NOMO-1 (cell line): ENCODE data around the gene CHPF.

Source experiments
- DNase-seq, 2 experiments: peaks; one replicate each; lab custom pipeline; 2025; ENCODE audit not compliant: unreplicated experiment in 2 of 2; lab: John Stamatoyannopoulos, UW

The CHPF gene

DNA sequence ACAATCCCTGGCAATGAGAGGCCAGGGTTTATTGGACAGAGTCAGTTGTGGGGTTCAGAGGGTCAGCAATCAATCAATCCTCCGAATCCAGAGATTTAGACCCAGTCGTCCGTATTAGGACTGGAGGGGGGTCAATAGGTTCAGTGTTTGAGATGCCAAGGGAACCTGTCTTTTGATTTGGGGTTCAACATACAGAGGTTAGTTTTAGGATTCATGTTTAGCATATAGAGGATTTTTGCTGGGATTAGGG lies 44.6 kb downstream of the CHPF start:
- peak in 1 of 2 experiments; percentile 34 for DNase-seq

DNA sequence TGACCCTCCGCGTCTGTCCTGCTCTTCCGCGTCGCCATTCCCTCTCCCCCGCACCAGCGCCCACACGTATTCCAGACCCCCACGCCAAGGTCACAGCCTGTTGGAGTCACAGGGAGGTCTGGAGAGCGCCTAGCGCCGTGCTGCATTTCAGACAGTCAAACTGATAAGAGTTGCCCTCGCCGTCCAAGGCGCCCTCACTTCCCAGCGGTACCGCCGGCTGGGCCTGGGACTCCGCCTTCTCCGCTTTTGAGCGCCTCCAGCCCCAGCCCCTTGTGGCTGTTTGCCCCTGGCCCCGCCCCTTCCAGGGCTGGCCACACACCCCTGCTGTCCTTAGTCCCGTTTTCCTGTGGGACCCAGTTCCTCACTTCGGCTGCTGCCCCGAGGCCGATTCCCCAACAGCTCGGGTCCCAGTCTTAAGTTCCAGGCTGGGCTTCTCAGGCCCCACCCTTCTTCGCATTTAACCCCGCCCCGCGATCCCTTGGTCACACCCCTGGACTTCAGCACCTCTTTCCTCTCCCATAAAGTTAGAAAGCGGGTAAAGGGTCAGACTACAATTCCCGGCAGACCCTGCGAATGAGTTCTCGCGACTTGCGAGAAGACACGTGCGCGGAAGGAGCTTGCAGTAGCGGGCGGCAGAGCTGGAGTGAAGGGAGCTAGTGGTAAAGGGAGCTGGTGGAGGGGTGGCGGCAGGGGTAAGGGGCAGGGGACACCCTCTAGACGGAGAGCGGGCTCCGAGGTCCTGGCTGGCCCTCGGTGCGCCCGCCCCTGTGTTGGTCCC lies 45.1 kb downstream of the CHPF start, which contains the start of gene GMPPA:
Gene GMPPA, plus strand, starts transcription at position 612 of the 778 bp plus-strand sequence. CDS start 1,085 bp downstream, outside the sequence.
- peak; percentile 97 to 98 for DNase-seq

DNA sequence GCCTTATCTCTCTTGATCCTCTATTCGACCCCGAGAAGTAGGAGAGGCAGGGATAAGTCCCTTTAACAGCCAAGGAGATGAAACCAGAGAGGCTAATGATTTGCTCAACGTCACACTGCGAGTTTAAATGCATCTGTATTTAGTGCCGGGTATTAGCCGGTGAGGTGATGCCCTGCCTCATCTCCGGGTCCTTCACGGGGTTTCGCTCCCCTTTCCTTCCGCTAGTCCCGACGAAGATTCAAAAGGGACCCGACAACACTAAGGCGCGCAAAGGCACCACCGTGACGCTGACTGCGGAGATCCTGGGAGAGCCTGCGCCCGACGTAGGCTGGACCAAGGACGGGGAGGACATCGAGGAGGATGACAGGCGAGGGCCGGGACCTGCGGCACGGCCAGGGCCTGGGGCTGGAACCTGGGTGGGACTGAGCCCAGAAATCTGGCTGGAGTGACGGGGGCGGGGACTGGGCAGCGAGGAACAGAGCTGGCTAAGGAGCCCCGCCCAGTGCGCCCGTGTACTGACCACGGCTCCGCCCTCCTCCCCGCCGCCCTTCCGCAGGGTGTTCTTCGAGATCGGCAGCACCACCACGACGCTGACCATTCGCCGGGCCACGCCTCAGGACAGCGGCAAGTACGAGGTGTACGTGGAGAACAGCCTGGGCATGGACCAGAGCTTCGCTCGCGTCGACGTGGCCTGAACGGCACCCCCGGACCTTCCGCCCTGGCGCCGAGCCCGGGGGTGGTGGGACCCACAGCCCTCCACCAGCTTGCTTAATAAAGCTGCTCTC lies 45.9 kb downstream of the CHPF start:
- DNase-seq = peak; percentile 37 to 53

- no peak for DNase-seq
These were observed 46.6 kb downstream of the CHPF start for GRCh38 chr2:219496825-219497494.

DNA sequence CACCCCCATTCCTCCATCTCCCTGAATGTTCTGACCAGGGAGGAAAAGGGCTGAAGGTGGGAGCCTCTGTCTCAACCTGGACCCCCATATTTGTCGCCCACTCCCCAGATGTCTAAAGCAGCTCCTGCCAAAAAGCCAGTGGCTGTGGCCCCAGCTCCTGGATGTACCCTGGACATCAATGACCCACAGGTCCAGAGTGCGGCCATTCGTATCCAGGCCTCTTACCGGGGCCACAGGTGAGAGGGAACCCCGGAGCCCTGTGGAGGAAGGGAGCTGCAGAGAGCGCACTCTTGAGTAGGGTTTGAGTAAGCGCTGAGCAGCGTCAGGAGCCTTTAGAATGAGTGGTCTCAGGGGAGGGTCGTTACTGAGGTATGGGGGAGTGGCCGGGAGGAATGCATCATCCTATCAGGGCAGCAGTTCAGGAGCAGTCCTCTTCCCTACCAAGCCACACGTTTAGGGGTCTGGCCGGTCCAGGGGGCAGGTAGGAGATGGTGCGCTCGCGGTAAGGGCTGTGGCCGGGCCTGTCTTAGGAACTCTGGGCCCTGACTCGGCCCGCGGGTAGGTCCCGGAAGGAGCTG lies 47.3 kb downstream of the CHPF start:
- no peak for DNase-seq

- DNase-seq = peak; percentile 36 to 41
These were observed 48.0 kb downstream of the CHPF start for GRCh38 chr2:219495531-219496122.

DNA sequence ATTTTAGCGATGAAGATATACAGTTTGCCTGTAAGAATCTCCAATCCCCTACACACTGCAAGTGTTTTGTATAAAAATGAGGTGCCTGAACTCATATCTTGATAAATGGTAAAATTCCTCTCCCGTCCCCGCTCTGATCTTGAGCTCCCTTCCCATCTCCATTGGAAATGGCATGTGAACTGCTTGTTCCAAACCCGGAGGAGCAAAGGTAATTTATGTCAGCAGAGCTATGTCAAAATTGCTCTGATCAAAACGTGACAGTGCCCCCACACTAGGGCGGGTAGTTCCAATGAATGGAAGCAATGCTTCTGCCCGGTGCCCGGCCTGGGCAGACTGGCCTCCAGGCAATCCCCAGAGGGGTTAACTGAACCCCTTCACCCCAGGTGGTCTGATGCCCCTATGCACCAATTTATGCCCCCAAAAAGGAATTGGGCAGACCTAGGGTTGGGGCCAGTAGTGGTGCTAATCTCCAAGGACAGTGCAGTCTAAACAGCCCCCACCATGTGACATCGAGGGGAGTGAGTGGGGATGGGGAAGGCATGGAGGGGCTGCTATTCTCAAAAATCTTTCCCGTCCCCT lies 48.6 kb downstream of the CHPF start:
- no peak for DNase-seq

GRCh38 chr2:219493086-219493485 lies 50.5 kb downstream of the CHPF start:
- DNase-seq = no peak

DNA sequence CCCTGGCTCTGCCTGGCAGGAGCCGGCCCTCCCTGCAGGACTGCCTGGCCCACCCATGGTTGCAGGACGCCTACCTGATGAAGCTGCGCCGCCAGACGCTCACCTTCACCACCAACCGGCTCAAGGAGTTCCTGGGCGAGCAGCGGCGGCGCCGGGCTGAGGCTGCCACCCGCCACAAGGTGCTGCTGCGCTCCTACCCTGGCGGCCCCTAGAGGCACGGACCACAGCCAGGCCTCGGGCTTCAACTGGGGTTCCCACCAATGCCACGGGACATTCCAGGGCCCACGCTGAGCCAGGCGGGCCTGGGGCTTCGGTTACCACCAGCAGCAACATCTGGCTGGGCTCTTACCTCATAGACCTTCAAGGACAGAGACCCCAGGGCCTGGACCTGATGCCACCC lies 51.0 kb downstream of the CHPF start:
- no peak for DNase-seq

DNA sequence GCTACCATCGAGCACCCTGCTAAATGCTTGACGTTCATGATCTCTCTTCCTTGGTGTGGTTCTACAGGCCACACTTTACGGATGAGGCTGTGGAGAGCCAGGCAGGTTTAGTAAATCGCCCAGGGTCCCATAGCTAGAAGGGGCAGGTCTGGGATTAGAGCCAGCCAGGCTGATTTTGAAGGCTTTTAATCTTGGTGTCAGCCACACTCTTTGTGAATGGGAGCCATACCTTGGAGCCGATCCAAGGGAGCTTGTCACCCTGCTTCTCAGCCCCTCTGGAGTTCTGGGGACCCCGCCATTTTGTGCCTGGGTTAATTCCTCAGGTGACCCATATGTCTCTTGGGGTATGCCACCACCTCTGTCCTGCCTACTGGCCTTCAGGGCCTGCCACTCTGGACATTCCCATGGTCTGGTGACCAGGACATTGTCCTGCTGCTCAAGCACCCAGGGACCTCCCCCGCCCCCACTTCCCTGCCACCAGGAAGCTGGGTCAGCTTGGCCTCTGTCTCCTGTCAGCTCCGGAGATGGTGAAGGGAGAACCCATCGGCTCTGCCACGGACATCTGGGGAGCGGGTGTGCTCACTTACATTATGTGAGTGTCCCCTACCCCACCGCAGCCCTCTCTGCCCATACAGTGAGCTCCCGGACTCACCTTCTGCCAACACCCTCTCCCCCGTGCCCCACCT lies 52.2 kb downstream of the CHPF start:
- DNase-seq = no peak

DNA sequence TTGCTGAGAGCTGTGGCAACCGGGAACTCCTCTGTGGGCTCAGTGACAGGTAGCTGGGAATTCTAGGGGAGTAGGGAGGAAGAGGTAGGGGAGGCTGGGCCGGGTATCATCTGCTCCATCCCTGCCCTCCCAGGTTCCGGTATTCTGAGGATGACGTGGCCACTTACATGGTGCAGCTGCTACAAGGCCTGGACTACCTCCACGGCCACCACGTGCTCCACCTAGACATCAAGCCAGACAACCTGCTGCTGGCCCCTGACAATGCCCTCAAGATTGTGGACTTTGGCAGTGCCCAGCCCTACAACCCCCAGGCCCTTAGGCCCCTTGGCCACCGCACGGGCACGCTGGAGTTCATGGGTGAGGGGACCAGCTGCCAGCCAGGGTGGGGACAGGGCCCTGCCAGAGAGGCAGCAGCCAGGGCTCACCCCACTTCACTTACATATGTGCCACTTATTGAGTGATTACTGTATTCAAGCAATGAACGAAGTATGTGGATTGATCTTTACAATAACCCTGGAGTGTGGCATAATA lies 52.9 kb downstream of the CHPF start:
- no peak for DNase-seq

DNA sequence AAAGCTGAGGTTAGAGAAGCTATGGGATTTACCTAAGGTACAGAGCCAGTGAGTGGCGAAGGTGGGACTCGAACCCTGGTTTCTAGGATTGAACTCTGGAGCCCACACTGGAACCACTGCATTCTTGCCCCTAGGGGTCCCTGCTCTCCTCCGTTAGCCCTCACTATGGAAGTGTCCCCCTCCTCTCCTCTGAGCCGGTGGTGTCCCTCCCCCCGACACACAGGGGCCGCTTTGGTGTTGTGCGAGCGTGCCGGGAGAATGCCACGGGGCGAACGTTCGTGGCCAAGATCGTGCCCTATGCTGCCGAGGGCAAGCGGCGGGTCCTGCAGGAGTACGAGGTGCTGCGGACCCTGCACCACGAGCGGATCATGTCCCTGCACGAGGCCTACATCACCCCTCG lies 53.4 kb downstream of the CHPF start:
- DNase-seq = no peak

- no peak for DNase-seq
These were observed 54.3 kb downstream of the CHPF start for GRCh38 chr2:219489315-219489714.
